ENCODE measurements around the gene SRPK1. TPM values are rescaled to one million over a fixed set of nuclear protein-coding genes. Genes with fewer than 3 reads are reported as not detected.

Gene SRPK1
- total and polyA plus RNA-seq, 2 donors = 14.8 to 57.8 TPM

DNA sequence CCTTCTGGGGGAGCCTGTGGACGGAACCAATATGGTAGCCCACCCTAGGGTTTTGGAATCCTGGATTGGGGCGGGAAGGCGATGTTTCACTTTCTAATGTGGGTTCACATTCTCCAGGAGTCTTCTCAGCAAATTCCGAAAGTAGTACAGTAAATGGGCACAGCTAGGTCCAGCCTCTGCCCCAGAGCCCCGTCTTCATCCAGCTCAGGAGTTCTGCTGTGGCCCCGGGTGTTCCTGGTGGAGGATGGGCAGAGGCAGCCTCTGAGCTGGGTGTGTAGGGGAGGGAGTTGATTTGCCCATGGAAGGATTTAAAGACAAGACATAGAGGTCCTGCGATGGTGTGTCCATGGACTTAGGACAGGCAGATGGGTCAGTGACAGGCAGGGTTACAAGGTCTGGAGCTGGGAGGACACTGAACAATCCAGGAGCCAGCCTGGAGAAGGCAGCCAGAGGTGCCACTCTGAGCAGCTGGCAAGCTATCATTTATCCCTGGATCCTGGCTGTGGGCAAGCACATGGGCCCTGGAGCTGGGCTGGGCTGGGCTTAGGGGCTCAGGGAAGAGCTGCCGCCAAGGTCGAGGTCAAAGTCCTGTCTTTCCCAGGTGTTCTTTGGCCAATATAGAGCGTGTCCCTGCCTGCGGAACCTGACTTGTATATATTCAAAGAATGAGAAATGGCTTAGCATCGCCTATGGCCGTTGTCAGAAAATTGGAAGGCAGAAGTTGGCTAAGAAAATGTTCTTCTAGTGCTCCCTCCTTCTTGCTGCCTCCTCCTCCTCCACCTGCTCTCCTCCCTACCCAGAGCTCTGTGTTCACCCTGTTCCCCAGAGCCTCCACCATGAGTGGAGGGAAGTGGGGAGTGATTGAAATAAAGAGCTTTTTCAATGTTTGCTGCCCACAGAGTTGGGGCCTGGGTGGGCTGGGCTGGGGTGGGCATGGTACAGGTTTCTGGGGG is 133.4 kb downstream of the SRPK1 start:
- no peak overlapping the region for H3K4me3 ChIP-seq (ENCODE audit: low read depth, low read length)
- no peaks in the 10 kb centered on the region for H3K4me1 ChIP-seq (ENCODE audit: insufficient read depth)
- H3K27ac ChIP-seq (ENCODE audit: low read depth) = no peak overlapping the region
- no peaks in the 10 kb centered on the region for H3K36me3 ChIP-seq (ENCODE audit: insufficient read depth)
- WGBS = 78% methylated on average over 13 of the region's 13 CpGs
- DNase-seq (ENCODE audit: extremely low spot score) = no peak

DNA sequence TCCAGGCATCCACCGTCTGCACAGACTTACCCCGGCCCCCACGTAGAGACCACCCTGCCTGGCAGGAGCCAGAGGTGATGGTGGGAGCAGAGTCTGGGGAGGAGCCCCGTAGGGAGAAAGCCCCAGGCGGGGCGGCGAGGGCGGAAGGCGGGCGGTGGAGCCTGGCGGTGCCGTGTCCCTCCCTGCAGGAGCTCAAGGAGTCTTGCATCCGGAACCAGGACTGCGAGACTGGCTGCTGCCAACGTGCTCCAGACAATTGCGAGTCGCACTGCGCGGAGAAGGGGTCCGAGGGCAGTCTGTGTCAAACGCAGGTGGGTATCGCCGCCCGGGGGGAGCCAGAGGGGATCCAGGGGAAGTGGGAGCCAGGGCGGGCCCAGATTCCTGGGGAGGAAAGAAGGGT is 134.1 kb downstream of the SRPK1 start:
- 32% methylated on average over 25 of the region's 25 CpGs for WGBS
- H3K27ac ChIP-seq (ENCODE audit: low read depth) = no peak overlapping the region
- no peak for DNase-seq (ENCODE audit: extremely low spot score)
- no peak overlapping the region for H3K4me3 ChIP-seq (ENCODE audit: low read depth, low read length)
- H3K4me1 ChIP-seq (ENCODE audit: insufficient read depth) = no peaks in the 10 kb centered on the region
- no peaks in the 10 kb centered on the region for H3K36me3 ChIP-seq (ENCODE audit: insufficient read depth)

DNA sequence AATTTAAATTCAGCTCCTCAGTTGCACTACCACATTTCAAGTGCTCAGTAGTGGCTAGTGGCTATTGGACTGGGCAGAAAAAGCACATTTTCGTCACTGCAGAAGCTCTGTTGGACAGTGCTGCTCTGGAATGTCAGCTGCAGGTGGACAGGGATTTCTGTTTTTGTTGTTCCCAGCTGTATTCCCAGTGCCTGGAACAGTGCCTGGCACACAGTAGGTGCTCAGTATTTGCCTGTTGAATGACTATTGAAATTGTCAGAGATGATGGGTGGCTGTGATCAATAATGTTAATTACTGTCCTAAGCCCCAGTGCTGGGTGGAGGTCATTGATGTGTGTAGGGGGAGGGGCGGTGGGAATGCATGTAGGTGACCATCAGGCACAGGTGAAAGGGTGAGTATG is 134.6 kb downstream of the SRPK1 start:
- no peaks in the 10 kb centered on the region for H3K36me3 ChIP-seq (ENCODE audit: insufficient read depth)
- no peak for DNase-seq (ENCODE audit: extremely low spot score)
- H3K4me3 ChIP-seq (ENCODE audit: low read depth, low read length) = no peak overlapping the region
- WGBS = 58% methylated on average over 2 of the region's 2 CpGs
- H3K4me1 ChIP-seq (ENCODE audit: insufficient read depth) = no peaks in the 10 kb centered on the region
- H3K27ac ChIP-seq (ENCODE audit: low read depth) = no peak overlapping the region

DNA sequence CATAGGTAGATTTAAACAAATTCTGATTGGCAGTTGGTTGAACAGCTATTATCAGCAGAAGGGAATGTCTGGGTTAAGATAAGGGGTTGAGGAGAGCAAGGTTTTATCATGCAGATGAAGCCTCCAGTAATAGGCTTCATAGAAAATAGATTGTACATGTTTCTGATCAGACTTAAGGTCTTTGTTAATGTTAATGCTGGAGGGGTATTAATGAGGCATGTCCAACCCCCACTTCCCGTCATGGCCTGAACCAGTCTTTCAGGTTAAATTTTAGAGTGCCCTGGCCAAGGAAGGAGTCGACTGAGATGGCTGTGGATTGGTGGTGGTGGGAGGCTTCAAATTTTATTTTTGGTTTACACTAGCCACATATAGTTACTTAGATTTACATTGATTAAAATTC is 136.7 kb downstream of the SRPK1 start:
- WGBS = 64% methylated on average over 2 of the region's 2 CpGs
- Histone ChIP-seq H3K27ac (ENCODE audit: low read depth) (no peak overlapping the region), H3K4me1 (ENCODE audit: insufficient read depth) (no peaks in the 10 kb centered on the region), H3K36me3 (ENCODE audit: insufficient read depth) (no peaks in the 10 kb centered on the region), H3K4me3 (ENCODE audit: low read depth, low read length) (no peak overlapping the region)
- DNase-seq (ENCODE audit: extremely low spot score) = no peak

Other genes starting within 250 kb of the SRPK1 start
- gene FKBP5, start 232.2 kb downstream of the SRPK1 start, total RNA-seq = 5.6 TPM
- gene FKBP5, start 232.2 kb downstream of the SRPK1 start, polyA plus RNA-seq = 236 TPM
- not detected for gene ARMC12, start 184.1 kb downstream of the SRPK1 start, total RNA-seq
- 0.56 TPM for gene ARMC12, start 184.1 kb downstream of the SRPK1 start, polyA plus RNA-seq
- not detected for gene CLPSL2, start 144.5 kb downstream of the SRPK1 start, total RNA-seq
- gene CLPSL2, start 144.5 kb downstream of the SRPK1 start, polyA plus RNA-seq = not detected
- gene CLPSL1, start 140.1 kb downstream of the SRPK1 start, total RNA-seq = not detected
- gene CLPSL1, start 140.1 kb downstream of the SRPK1 start, polyA plus RNA-seq = not detected
- gene CLPS, start 123.8 kb downstream of the SRPK1 start, total RNA-seq = not detected
- 0.91 TPM for gene CLPS, start 123.8 kb downstream of the SRPK1 start, polyA plus RNA-seq
- not detected for gene LHFPL5, start 115.7 kb downstream of the SRPK1 start, total RNA-seq
- gene LHFPL5, start 115.7 kb downstream of the SRPK1 start, polyA plus RNA-seq = not detected
- gene SLC26A8, start 103.5 kb upstream of the SRPK1 start, total RNA-seq = 0.11 TPM
- 0.09 TPM for gene SLC26A8, start 103.5 kb upstream of the SRPK1 start, polyA plus RNA-seq
- gene MAPK14, start 106.7 kb upstream of the SRPK1 start, total RNA-seq = 84.1 TPM
- gene MAPK14, start 106.7 kb upstream of the SRPK1 start, polyA plus RNA-seq = 48.8 TPM
- 5.6 TPM for gene MAPK13, start 209.4 kb upstream of the SRPK1 start, total RNA-seq
- gene MAPK13, start 209.4 kb upstream of the SRPK1 start, polyA plus RNA-seq = 7.9 TPM

Data from urinary bladder (tissue), 4 donors.